Breast epithelium (tissue), 3 donors: ENCODE measurements around the gene LIPC.

Experiments used
- POLR2A ChIP-seq: fragments of 450-650 bp; IDR thresholded peaks from one replicate; pipeline ENCODE4 v1.6.1; 2016; ENCODE audit warnings: antibody characterized with exemption, mild to moderate bottlenecking, moderate library complexity
- POLR2AphosphoS5 ChIP-seq, 3 donors: sonication (generic); formaldehyde crosslinking; IDR thresholded peaks; one replicate each; pipeline ENCODE4 v1.6.1; 2017; ENCODE audit warnings: antibody characterized with exemption in 3 of 3
- TF ChIP-seq, protein P1 (sequence below), 3 donors: fragments of 450-650 bp; IDR thresholded peaks; one replicate each; pipeline ENCODE4 v1.5.1; 2016 to 2017; ENCODE audit warnings: antibody characterized with exemption in 3 of 3, mild to moderate bottlenecking in 3 of 3, moderate library complexity in 3 of 3

GRCh38 chr15:58426501-58426900 lies 5.3 kb upstream of the LIPC start:
- TF ChIP-seq, protein P1, sequence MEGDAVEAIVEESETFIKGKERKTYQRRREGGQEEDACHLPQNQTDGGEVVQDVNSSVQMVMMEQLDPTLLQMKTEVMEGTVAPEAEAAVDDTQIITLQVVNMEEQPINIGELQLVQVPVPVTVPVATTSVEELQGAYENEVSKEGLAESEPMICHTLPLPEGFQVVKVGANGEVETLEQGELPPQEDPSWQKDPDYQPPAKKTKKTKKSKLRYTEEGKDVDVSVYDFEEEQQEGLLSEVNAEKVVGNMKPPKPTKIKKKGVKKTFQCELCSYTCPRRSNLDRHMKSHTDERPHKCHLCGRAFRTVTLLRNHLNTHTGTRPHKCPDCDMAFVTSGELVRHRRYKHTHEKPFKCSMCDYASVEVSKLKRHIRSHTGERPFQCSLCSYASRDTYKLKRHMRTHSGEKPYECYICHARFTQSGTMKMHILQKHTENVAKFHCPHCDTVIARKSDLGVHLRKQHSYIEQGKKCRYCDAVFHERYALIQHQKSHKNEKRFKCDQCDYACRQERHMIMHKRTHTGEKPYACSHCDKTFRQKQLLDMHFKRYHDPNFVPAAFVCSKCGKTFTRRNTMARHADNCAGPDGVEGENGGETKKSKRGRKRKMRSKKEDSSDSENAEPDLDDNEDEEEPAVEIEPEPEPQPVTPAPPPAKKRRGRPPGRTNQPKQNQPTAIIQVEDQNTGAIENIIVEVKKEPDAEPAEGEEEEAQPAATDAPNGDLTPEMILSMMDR (IDR thresholded peaks at IDR 0.05) = no peak
- TF ChIP-seq POLR2AphosphoS5 (IDR thresholded peaks at IDR 0.05) = no peak
- TF ChIP-seq POLR2A = no peak
